Measurements from ENCODE around the gene LRRC66.

The LRRC66 gene

DNA sequence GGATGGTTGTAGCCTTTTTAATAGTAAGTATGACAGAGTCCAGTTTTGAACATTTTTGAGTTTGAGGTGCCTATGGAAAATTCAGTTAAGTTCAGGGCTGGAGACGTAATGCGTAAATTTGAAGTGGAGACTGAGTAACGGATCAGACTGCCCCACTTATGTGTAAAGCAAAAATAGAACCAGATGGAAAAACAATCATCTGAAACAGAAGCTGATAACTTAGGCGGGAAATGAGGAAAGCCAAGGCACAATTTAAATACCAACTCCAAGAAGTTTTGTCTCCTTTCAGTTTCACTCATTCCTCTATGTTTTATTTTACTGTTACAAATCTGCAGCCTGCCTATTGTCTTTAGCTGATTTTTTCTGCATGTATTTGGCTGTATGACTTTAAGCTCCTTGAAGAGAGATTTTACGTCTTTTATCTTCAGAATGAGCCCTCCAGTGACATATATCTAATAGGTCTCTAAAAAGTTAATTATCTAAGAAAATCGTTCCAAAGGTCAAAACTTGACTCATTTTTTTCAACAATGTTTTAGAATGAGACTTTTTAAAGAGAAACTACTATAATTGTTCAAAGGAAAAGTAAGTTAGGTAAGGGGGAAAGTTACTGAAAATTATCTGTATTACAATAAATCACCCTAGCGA is 16.8 kb upstream of the LRRC66 start:
- no peak for TF ChIP-seq CTCF (conservative IDR thresholded peaks at IDR 0.05; ENCODE audit: low read length)
- peak; percentile 25 for DNase-seq (ENCODE audit: low read depth)
- peak overlapping the region; percentile 74 for H3K4me3 ChIP-seq (ENCODE audit: low read length)

GRCh38 chr4:52035190-52035589 is 15.0 kb upstream of the LRRC66 start:
- no peak overlapping the region for H3K4me3 ChIP-seq (ENCODE audit: low read length)
- TF ChIP-seq CTCF (conservative IDR thresholded peaks at IDR 0.05; ENCODE audit: low read length) = no peak
- DNase-seq (ENCODE audit: low read depth) = no peak

DNA sequence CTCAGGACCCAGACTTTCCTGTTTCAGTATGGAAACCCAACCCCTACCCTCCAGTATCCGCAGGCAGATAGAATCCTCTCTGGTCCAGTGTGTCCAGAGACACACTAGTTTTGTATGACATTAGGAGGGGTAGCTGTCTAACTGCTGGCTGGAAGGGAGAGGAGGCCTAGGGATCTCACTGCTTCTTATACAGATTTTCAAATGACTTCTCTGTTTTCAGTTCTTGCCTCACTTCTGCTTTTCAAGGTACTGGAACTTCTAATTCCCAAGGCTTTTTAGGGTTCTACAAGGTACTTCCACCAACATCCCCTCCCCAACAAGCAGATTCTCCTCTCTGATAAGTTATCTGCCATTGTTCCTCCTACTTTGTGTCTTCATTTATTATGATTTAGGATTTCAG is 11.8 kb upstream of the LRRC66 start:
- H3K4me3 ChIP-seq (ENCODE audit: low read length) = no peak overlapping the region
- TF ChIP-seq CTCF (conservative IDR thresholded peaks at IDR 0.05; ENCODE audit: low read length) = no peak
- DNase-seq (ENCODE audit: low read depth) = no peak

DNA sequence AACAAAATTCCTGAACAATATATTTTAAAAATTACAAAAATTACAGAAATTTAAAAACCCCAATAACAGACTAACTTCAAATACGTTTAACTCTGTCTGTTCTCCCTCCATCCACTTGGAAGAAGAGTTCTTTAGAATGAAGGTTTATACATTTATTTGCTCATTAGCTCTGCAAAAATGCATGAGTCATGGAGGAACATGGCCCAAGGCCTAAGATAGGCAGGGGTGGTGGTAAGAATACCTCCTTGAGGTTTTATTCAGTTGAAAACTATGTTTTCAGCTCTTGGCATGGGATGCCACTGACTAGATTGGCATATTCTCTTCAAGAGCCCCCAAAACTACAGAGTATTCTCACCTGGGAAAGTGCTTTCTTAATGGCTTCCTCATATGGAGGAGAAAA is 8.8 kb upstream of the LRRC66 start:
- TF ChIP-seq CTCF (conservative IDR thresholded peaks at IDR 0.05; ENCODE audit: low read length) = no peak
- H3K4me3 ChIP-seq (ENCODE audit: low read length) = no peak overlapping the region
- peak; percentile 68 for DNase-seq (ENCODE audit: low read depth)

GRCh38 chr4:52017814-52018213 is 2.3 kb downstream of the LRRC66 start:
- no peak overlapping the region for H3K4me3 ChIP-seq (ENCODE audit: low read length)
- DNase-seq (ENCODE audit: low read depth) = no peak
- TF ChIP-seq CTCF (conservative IDR thresholded peaks at IDR 0.05; ENCODE audit: low read length) = no peak

DNA sequence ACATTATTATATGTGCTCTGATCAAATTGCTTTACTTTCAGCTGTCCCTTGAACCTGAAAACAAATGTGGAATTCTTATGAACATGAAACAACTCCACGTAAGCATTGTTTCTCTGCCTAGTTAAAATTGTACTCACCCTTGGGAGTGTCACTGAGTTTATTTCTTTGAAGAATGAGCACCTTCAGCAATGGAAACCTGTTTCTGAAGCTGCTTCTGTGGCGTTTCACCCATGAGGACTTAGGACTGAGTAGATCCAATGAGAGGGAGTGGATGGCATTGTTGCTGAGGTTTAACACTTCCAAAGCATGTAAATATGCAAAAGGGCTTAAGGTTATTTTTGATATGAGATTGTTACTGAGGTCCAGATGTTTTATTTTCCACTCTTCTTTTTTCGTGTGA is 3.2 kb downstream of the LRRC66 start:
- no peak for DNase-seq (ENCODE audit: low read depth)
- H3K4me3 ChIP-seq (ENCODE audit: low read length) = no peak overlapping the region
- no peak for TF ChIP-seq CTCF (conservative IDR thresholded peaks at IDR 0.05; ENCODE audit: low read length)

GRCh38 chr4:52015366-52015765 is 4.8 kb downstream of the LRRC66 start:
- no peak; the same call in 1 of the 2 replicates for TF ChIP-seq CTCF (conservative IDR thresholded peaks at IDR 0.05; ENCODE audit: low read length)
- DNase-seq (ENCODE audit: low read depth) = no peak

More at GRCh38 chr4:52015366-52015765, 4.8 kb downstream of the LRRC66 start:
- H3K4me3 ChIP-seq (ENCODE audit: low read length) = no peak overlapping the region

Data from AG10803 (cell line).